ENCODE measurements around the gene KLHDC8A.

GRCh38 chr1:205306929-205307566, 49.7 kb downstream of the KLHDC8A start:
- no peak for TF ChIP-seq CTCF (conservative IDR thresholded peaks at IDR 0.05; ENCODE audit: low read depth, low read length)
- TF ChIP-seq EZH2 (IDR thresholded peaks at IDR 0.05; ENCODE audit: borderline replicate concordance, low read depth, low read length, poor library complexity, severe bottlenecking) = no peak
